Measurements from ENCODE around the gene JKAMP. TPM values are rescaled to one million over a fixed set of nuclear protein-coding genes. Genes with fewer than 3 reads are reported as not detected.

Gene JKAMP
- polyA plus RNA-seq, 1 donor (not counting 4 experiments of a cell fraction or from before 2014, with no cell fraction given), result 166 TPM

DNA sequence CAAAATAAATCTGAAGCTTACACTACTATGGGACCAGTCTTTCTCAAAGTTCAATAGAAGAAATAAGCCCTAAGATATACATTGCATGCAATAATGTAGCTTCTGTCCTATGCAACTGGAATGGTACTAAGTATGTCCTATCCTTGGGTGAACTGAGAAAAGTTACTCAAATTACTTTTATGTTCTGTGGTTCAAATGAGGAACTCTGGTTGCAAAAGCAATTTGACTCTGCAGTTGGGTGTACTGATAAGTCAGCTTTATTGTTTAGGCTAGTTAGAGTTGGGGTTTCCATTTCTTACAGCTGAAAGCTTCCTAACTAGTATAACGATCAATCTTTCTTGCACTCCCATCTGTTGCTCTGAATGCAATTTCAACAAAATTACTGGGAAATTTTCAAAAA is 48.3 kb upstream of the JKAMP start:
- Histone ChIP-seq H4K20me1 (ENCODE audit: control insufficient read depth, extremely low read depth, insufficient read depth, low read length) (no peaks in the 10 kb centered on the region), H3K9me1 (ENCODE audit: control insufficient read depth, extremely low read depth, insufficient read depth, low read length) (no peaks in the 10 kb centered on the region), H2AFZ (ENCODE audit: control insufficient read depth, low read length) (no peak overlapping the region), H3K4me2 (ENCODE audit: control insufficient read depth, extremely low read depth, insufficient read depth, low read depth, low read length) (no peak overlapping the region), H3K36me3 (ENCODE audit: control insufficient read depth in 2 of 2, extremely low read depth in 1 of 2, insufficient read depth in 2 of 2, low read length in 2 of 2) (no peaks in the 10 kb centered on the region), H3K9ac (ENCODE audit: control insufficient read depth, extremely low read depth, insufficient read depth, low read length) (no peak overlapping the region), H3K27ac (ENCODE audit: control insufficient read depth, insufficient read depth, low read length) (no peak overlapping the region), H3K27me3 (ENCODE audit: control insufficient read depth, extremely low read depth, insufficient read depth, low read length) (no peaks in the 10 kb centered on the region), H3K79me2 (ENCODE audit: control insufficient read depth, insufficient read depth, low read length) (no peaks in the 10 kb centered on the region), H3K4me1 (ENCODE audit: control insufficient read depth, extremely low read depth, insufficient read depth, low read length) (peaks cover 10% of the 10 kb centered on the region), H3K4me3 (ENCODE audit: control insufficient read depth in 2 of 3, extremely low read depth in 1 of 3, insufficient read depth in 2 of 3, low read depth in 1 of 3, low read length in 3 of 3) (no peak overlapping the region), H3K9me3 (ENCODE audit: control insufficient read depth, low read depth, low read length) (no peaks in the 10 kb centered on the region)
- dilution Hi-C loops (cut with MboI; ENCODE audit: extremely low pct_ligation_motif_present, low sequenced_read_pairs), result no loop called here
- DNase-seq (ENCODE audit: low read depth, low spot score) (no peak), FAIRE-seq (no peak)
- TF ChIP-seq EZH2 (IDR thresholded peaks at IDR 0.05; ENCODE audit: low read length), result no peak
- TF ChIP-seq, protein P1, sequence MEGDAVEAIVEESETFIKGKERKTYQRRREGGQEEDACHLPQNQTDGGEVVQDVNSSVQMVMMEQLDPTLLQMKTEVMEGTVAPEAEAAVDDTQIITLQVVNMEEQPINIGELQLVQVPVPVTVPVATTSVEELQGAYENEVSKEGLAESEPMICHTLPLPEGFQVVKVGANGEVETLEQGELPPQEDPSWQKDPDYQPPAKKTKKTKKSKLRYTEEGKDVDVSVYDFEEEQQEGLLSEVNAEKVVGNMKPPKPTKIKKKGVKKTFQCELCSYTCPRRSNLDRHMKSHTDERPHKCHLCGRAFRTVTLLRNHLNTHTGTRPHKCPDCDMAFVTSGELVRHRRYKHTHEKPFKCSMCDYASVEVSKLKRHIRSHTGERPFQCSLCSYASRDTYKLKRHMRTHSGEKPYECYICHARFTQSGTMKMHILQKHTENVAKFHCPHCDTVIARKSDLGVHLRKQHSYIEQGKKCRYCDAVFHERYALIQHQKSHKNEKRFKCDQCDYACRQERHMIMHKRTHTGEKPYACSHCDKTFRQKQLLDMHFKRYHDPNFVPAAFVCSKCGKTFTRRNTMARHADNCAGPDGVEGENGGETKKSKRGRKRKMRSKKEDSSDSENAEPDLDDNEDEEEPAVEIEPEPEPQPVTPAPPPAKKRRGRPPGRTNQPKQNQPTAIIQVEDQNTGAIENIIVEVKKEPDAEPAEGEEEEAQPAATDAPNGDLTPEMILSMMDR (optimal IDR thresholded peaks at IDR 0.05 in 1 of 3, IDR thresholded peaks at IDR 0.05 in 1 of 3, conservative IDR thresholded peaks at IDR 0.05 in 1 of 3; ENCODE audit: extremely low read depth in 1 of 3, insufficient read depth in 2 of 3, low read length in 3 of 3), result no peak

DNA sequence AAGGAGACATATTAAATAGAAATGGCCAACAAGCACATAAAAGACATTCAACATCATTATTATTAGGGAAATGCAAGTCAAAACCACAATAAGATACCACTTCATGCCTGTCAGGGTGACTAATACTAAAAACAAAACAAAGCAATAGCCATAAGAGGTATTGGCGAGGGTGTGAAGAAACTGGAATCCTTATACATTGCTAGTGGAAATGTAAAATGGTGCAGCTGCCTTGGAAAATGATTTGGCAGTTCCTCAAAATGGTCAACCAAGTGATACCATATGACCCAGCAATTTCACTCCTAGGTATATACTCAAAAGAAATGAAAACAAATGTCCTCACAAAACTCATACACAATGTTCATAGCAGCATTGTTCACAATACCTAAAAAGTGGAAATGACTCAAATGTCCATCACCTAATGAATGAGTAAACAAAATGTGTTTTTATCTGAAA is 46.1 kb upstream of the JKAMP start:
- Histone ChIP-seq H3K79me2 (ENCODE audit: control insufficient read depth, insufficient read depth, low read length) (no peaks in the 10 kb centered on the region), H3K4me3 (ENCODE audit: control insufficient read depth in 2 of 3, extremely low read depth in 1 of 3, insufficient read depth in 2 of 3, low read depth in 1 of 3, low read length in 3 of 3) (no peak overlapping the region), H3K27me3 (ENCODE audit: control insufficient read depth, extremely low read depth, insufficient read depth, low read length) (no peaks in the 10 kb centered on the region), H2AFZ (ENCODE audit: control insufficient read depth, low read length) (no peak overlapping the region), H3K27ac (ENCODE audit: control insufficient read depth, insufficient read depth, low read length) (no peak overlapping the region), H3K9ac (ENCODE audit: control insufficient read depth, extremely low read depth, insufficient read depth, low read length) (no peak overlapping the region), H3K4me2 (ENCODE audit: control insufficient read depth, extremely low read depth, insufficient read depth, low read depth, low read length) (peak overlapping the region; percentile 34), H3K4me1 (ENCODE audit: control insufficient read depth, extremely low read depth, insufficient read depth, low read length) (peaks cover 10% of the 10 kb centered on the region), H3K9me3 (ENCODE audit: control insufficient read depth, low read depth, low read length) (no peaks in the 10 kb centered on the region), H4K20me1 (ENCODE audit: control insufficient read depth, extremely low read depth, insufficient read depth, low read length) (no peaks in the 10 kb centered on the region), H3K36me3 (ENCODE audit: control insufficient read depth in 2 of 2, extremely low read depth in 1 of 2, insufficient read depth in 2 of 2, low read length in 2 of 2) (no peaks in the 10 kb centered on the region), H3K9me1 (ENCODE audit: control insufficient read depth, extremely low read depth, insufficient read depth, low read length) (no peaks in the 10 kb centered on the region)
- TF ChIP-seq EZH2 (IDR thresholded peaks at IDR 0.05; ENCODE audit: low read length), result no peak
- TF ChIP-seq, protein P1 (optimal IDR thresholded peaks at IDR 0.05 in 1 of 3, IDR thresholded peaks at IDR 0.05 in 1 of 3, conservative IDR thresholded peaks at IDR 0.05 in 1 of 3; ENCODE audit: extremely low read depth in 1 of 3, insufficient read depth in 2 of 3, low read length in 3 of 3), result no peak
- dilution Hi-C loops (cut with MboI; ENCODE audit: extremely low pct_ligation_motif_present, low sequenced_read_pairs), result no loop called here
- peak; percentile 82 for FAIRE-seq
- no peak for DNase-seq (ENCODE audit: low read depth, low spot score)
